Upper lobe of left lung (tissue), 4 donors: Measurements from ENCODE around the gene MILR1.
"Not testable (repeated sequence)": the region's sequence is repeated elsewhere in the genome, so short reads cannot be mapped to it uniquely, and the experiment has no call there.

Experiments used
- EP300 ChIP-seq, 4 donors: sonication (generic); formaldehyde crosslinking; IDR thresholded peaks; one replicate each; pipeline ENCODE4 v1.5.1; 2017; ENCODE audit warnings: antibody characterized with exemption in 4 of 4, control low read depth in 2 of 4
- TF ChIP-seq, protein P1 (sequence below), 6 experiments: fragments of 450-650 bp in 4 of 6; fragments of 200-600 bp in 2 of 6; sonication (generic) in 2 of 6; IDR thresholded peaks; one replicate each; pipeline ENCODE4 v1.5.1; 2016 to 2019; ENCODE audit warnings: antibody characterized with exemption in 6 of 6

GRCh38 chr17:64439521-64439920 lies 9.4 kb upstream of the MILR1 start:
- TF ChIP-seq, protein P1, sequence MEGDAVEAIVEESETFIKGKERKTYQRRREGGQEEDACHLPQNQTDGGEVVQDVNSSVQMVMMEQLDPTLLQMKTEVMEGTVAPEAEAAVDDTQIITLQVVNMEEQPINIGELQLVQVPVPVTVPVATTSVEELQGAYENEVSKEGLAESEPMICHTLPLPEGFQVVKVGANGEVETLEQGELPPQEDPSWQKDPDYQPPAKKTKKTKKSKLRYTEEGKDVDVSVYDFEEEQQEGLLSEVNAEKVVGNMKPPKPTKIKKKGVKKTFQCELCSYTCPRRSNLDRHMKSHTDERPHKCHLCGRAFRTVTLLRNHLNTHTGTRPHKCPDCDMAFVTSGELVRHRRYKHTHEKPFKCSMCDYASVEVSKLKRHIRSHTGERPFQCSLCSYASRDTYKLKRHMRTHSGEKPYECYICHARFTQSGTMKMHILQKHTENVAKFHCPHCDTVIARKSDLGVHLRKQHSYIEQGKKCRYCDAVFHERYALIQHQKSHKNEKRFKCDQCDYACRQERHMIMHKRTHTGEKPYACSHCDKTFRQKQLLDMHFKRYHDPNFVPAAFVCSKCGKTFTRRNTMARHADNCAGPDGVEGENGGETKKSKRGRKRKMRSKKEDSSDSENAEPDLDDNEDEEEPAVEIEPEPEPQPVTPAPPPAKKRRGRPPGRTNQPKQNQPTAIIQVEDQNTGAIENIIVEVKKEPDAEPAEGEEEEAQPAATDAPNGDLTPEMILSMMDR (IDR thresholded peaks at IDR 0.05), result not testable (repeated sequence)
- not testable (repeated sequence) for TF ChIP-seq EP300 (IDR thresholded peaks at IDR 0.05)
